ENCODE measurements around the gene CRB1.

Gene CRB1

DNA sequence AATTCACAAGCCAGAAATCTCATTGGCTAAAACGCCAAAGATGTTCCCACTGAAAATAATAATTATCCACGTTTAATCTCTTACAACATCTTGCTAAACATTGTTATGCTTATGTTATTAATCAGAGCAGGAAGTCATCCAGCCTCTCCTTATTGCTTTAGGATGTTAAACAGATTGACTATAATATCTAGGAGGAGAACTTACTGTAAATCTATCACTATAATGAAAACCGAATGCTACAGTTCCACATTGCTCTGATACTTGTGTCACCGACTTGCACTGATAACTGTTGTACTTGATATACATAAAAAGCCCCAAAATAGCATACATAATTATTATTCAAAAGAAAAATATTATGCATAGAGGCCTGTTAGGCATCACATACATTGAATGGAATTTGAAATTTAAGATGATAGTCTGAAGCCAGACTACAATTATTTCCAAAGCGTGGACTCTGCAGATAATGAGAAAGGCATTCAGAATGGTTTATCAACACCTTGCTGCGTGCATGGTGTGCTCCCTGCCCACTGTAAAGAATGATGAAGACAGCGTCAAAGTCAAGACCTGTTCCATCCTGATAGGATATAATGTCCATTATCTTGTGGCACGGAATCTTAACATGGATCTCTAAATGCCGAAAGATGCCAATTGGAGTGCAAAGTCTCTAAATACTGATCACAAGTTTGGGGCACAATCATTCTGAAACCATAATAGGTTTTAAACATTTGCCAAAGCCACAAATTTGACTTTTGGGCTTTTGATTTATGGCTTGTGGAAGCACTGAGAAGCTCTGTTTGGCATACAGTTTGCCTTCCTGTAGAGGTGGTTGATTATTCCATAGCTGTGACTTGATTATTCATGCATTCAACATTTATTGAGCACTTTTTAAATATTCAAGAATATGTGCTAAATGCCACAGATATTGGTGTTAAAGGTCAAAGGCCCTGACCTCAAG is 71.3 kb downstream of the CRB1 start:
- Histone ChIP-seq H3K4me1 (ENCODE audit: control insufficient read depth in 2 of 2, insufficient read depth in 2 of 2, low read length in 2 of 2) (no peaks in the 10 kb centered on the region), H3K27me3 (ENCODE audit: control insufficient read depth in 2 of 2, insufficient read depth in 2 of 2, low read length in 2 of 2) (no peaks in the 10 kb centered on the region), H3K36me3 (ENCODE audit: control insufficient read depth in 2 of 2, insufficient read depth in 2 of 2, low read length in 2 of 2) (no peaks in the 10 kb centered on the region), H3K27ac (ENCODE audit: low read depth in 2 of 2, low read length in 2 of 2) (no peak overlapping the region), H3K9ac (ENCODE audit: low read depth in 1 of 2, low read length in 2 of 2) (no peak overlapping the region), H3K9me3 (ENCODE audit: control insufficient read depth in 2 of 2, low read length in 2 of 2) (no peaks in the 10 kb centered on the region), H3K4me3 (ENCODE audit: low read length in 2 of 2) (no peak overlapping the region)

DNA sequence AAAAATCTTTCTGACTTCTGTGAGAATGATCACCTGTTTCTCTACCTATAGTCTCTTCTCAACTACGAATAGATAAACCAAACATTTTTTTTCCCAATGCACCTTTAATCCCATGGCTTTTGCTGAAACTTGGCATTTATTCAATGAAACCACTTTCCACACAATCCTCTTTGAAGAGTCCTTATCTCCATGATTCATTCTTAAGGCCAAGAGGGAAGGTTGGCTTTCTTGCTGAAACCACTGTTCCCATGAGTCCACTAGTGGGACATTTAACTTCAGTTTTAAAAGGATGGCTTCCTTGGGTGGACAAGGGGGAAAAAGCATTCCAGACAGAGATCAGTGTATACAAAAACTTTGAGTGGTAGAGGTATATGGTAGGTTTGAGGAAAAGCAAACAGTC is 73.6 kb downstream of the CRB1 start:
- Histone ChIP-seq H3K27me3 (ENCODE audit: control insufficient read depth in 2 of 2, insufficient read depth in 2 of 2, low read length in 2 of 2) (no peaks in the 10 kb centered on the region), H3K9ac (ENCODE audit: low read depth in 1 of 2, low read length in 2 of 2) (no peak overlapping the region), H3K27ac (ENCODE audit: low read depth in 2 of 2, low read length in 2 of 2) (no peak overlapping the region), H3K4me1 (ENCODE audit: control insufficient read depth in 2 of 2, insufficient read depth in 2 of 2, low read length in 2 of 2) (no peaks in the 10 kb centered on the region), H3K36me3 (ENCODE audit: control insufficient read depth in 2 of 2, insufficient read depth in 2 of 2, low read length in 2 of 2) (no peaks in the 10 kb centered on the region), H3K4me3 (ENCODE audit: low read length in 2 of 2) (no peak overlapping the region), H3K9me3 (ENCODE audit: control insufficient read depth in 2 of 2, low read length in 2 of 2) (no peaks in the 10 kb centered on the region)

DNA sequence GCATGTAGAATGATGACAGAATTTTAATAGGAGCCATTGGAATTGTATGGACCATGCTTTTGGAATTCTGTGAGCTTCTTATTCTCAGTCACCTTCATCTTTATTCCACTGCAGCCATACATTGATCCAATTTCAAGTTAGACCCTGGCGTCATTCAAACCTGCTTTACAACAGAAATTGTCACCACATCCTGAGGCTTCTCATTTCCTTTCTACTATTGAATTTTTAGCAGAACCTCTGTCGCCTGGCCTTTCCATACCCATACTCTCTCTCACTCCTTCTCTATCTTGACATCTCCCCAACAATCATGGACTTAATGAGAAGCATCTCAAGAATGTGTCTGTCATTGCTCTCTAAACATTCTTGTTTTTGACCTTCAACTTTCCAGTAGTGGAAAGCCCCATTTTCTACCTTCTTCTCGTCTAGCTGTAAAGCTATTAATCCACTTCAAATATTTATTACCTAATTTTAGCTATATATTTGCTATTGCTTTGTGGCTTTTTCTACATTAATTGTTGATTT is 74.1 kb downstream of the CRB1 start:
- no peaks in the 10 kb centered on the region for H3K9me3 ChIP-seq (ENCODE audit: control insufficient read depth in 2 of 2, low read length in 2 of 2)
- no peak overlapping the region for H3K4me3 ChIP-seq (ENCODE audit: low read length in 2 of 2)
- no peaks in the 10 kb centered on the region for H3K36me3 ChIP-seq (ENCODE audit: control insufficient read depth in 2 of 2, insufficient read depth in 2 of 2, low read length in 2 of 2)
- no peaks in the 10 kb centered on the region for H3K27me3 ChIP-seq (ENCODE audit: control insufficient read depth in 2 of 2, insufficient read depth in 2 of 2, low read length in 2 of 2)
- no peak overlapping the region for H3K27ac ChIP-seq (ENCODE audit: low read depth in 2 of 2, low read length in 2 of 2)
- no peaks in the 10 kb centered on the region for H3K4me1 ChIP-seq (ENCODE audit: control insufficient read depth in 2 of 2, insufficient read depth in 2 of 2, low read length in 2 of 2)
- no peak overlapping the region for H3K9ac ChIP-seq (ENCODE audit: low read depth in 1 of 2, low read length in 2 of 2)

DNA sequence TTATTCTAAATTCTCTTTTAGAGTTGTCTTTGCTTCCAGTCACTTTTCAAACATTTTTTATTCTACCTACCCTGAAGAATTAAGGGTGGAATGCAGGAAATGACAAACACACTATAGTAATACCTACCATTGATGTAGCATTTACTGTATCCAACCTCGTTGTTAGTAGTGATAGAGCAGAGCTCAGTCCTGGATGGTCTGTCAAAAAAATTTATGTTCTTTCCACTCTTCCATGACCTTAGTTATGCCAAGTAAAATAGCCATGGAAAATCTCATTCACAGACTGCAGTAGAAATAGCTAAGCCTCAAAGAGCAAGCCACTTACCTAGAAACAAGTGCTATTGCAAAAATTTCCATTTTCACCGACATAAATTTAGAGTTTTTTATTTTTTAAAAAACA is 74.6 kb downstream of the CRB1 start:
- H3K36me3 ChIP-seq (ENCODE audit: control insufficient read depth in 2 of 2, insufficient read depth in 2 of 2, low read length in 2 of 2) = no peaks in the 10 kb centered on the region
- H3K27ac ChIP-seq (ENCODE audit: low read depth in 2 of 2, low read length in 2 of 2) = no peak overlapping the region
- H3K4me3 ChIP-seq (ENCODE audit: low read length in 2 of 2) = no peak overlapping the region
- no peaks in the 10 kb centered on the region for H3K4me1 ChIP-seq (ENCODE audit: control insufficient read depth in 2 of 2, insufficient read depth in 2 of 2, low read length in 2 of 2)
- no peaks in the 10 kb centered on the region for H3K27me3 ChIP-seq (ENCODE audit: control insufficient read depth in 2 of 2, insufficient read depth in 2 of 2, low read length in 2 of 2)
- no peaks in the 10 kb centered on the region for H3K9me3 ChIP-seq (ENCODE audit: control insufficient read depth in 2 of 2, low read length in 2 of 2)
- H3K9ac ChIP-seq (ENCODE audit: low read depth in 1 of 2, low read length in 2 of 2) = no peak overlapping the region

DNA sequence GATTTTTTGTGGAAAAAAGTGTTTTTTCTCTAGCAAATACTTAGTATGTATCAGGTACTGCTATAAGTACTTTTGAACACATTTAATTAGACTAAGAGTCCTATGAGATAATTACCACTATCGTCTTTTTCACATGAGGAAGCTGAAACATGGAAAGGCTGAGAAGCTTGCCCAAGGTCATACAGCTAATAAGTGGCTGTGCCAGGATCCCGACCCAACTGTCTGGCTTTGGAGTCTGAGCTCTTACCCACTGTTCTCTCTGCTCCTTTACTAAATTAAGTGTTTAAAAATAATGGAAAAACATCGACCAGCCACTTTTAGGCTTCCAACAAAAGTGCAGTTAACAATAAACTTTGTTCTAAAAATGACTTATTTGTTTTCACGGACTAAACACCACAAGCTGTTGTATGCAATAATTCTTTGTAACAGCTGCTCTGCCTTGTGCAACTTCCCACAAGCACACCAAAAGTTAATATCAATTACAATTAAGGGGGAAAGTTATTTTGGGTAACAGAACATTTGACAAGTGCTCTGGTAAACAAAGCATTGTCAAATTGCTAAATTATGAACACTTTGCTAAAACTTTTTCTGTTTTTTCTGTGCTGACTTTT is 75.7 kb downstream of the CRB1 start:
- Histone ChIP-seq H3K36me3 (ENCODE audit: control insufficient read depth in 2 of 2, insufficient read depth in 2 of 2, low read length in 2 of 2) (no peaks in the 10 kb centered on the region), H3K9me3 (ENCODE audit: control insufficient read depth in 2 of 2, low read length in 2 of 2) (no peaks in the 10 kb centered on the region), H3K27ac (ENCODE audit: low read depth in 2 of 2, low read length in 2 of 2) (no peak overlapping the region), H3K9ac (ENCODE audit: low read depth in 1 of 2, low read length in 2 of 2) (no peak overlapping the region), H3K27me3 (ENCODE audit: control insufficient read depth in 2 of 2, insufficient read depth in 2 of 2, low read length in 2 of 2) (no peaks in the 10 kb centered on the region), H3K4me1 (ENCODE audit: control insufficient read depth in 2 of 2, insufficient read depth in 2 of 2, low read length in 2 of 2) (no peaks in the 10 kb centered on the region), H3K4me3 (ENCODE audit: low read length in 2 of 2) (no peak overlapping the region)

DNA sequence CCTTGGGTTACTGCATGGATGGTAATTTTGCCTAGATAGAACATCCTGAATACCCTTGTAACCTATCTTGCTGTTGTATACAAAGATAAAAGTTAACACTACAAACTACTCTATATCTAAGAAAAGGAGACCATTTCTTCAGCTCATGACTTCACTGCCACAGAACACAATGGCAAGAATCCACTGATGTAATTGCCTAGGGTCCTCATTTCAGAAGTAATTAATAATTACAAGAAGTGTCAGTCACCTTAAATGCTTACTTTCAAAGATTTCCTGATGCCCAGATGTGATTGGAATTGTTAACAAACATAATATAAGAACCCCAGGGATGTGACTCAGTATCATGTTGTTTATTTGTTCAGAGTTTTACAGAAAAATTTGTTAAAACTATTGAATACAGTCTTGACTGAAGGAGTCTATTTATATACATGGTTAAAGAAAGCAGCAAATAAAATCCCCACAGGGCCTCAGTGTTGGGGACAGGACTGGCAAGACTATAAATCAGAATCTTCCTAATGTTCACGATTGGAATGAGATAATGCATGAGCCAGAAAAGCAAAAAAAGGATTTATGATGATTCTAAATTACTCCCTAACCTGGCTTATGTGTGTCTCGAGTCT is 83.9 kb downstream of the CRB1 start:
- H3K27me3 ChIP-seq (ENCODE audit: control insufficient read depth in 2 of 2, insufficient read depth in 2 of 2, low read length in 2 of 2) = no peaks in the 10 kb centered on the region
- no peak overlapping the region for H3K9ac ChIP-seq (ENCODE audit: low read depth in 1 of 2, low read length in 2 of 2)
- H3K4me3 ChIP-seq (ENCODE audit: low read length in 2 of 2) = no peak overlapping the region
- H3K36me3 ChIP-seq (ENCODE audit: control insufficient read depth in 2 of 2, insufficient read depth in 2 of 2, low read length in 2 of 2) = no peaks in the 10 kb centered on the region
- no peaks in the 10 kb centered on the region for H3K4me1 ChIP-seq (ENCODE audit: control insufficient read depth in 2 of 2, insufficient read depth in 2 of 2, low read length in 2 of 2)
- no peak overlapping the region for H3K27ac ChIP-seq (ENCODE audit: low read depth in 2 of 2, low read length in 2 of 2)
- H3K9me3 ChIP-seq (ENCODE audit: control insufficient read depth in 2 of 2, low read length in 2 of 2) = no peaks in the 10 kb centered on the region

DNA sequence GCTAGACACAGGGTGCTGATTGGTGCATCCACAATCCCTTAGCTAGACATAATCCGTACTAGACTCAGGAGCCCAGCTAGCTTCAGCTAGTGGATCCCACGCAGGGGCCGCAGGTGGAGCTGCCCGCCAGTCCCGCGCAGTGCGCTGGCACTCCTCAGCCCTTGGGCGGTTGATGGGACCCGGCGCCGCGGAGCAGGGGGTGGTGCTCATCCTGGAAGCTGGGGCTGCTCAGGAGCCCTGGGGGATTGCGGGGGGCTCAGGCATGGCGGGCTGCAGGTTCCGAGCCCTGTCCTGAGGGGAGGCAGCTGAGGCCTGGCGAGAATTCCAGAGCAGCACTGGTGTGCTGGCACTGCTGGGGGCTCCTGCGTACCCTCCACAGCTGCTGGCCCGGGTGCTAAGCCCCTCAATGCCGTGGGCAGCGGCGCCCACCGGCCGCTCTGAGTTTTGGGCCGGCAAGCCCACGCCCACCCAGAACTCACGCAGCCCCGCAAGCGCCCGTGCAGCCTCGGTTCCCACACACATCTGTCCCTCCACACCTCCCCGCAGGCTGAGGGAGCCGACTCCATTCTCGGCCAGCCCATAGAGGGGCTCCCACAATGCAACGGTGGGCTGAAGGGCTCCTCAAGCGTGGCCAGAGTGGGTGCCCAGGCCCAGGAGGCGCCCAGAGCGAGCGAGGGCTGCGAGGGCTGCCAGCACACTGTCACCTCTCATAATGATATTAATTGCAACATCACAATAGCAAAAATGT is 87.4 kb downstream of the CRB1 start:
- Histone ChIP-seq H3K9ac (ENCODE audit: low read depth in 1 of 2, low read length in 2 of 2) (no peak overlapping the region), H3K27ac (ENCODE audit: low read depth in 2 of 2, low read length in 2 of 2) (no peak overlapping the region)

DNA sequence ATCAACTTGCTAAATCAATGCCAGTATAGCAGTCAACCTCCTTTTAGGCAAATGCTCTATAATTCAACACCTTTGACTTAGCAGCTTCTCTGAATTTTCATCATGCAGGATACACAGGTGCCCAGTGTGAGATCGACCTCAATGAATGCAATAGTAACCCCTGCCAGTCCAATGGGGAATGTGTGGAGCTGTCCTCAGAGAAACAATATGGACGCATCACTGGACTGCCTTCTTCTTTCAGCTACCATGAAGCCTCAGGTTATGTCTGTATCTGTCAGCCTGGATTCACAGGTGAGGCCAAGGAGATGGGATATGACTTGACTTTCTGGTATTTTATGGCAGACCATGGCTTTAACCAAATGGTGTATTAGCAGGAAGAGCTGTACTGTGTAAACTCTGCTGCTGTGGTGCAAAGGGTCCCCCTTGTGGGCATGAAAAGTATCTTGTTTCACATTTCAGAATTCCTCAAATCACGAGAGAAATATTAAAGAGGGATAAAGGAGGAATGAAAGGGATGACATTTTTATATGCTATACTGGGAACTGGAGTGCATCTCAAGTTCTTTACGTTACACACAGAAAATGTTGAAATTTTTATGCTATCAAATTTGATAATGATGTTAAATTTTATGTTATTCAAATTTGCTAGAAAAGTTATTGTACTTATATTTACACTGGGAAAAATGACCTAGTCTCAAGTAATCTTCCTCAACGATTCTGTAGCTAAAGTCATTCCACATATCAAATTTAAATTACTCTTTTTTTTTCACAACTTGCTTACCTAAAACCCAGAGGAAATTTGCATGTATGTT is 88.9 kb downstream of the CRB1 start:
- no peak overlapping the region for H3K9ac ChIP-seq (ENCODE audit: low read depth in 1 of 2, low read length in 2 of 2)
- H3K9me3 ChIP-seq (ENCODE audit: control insufficient read depth in 2 of 2, low read length in 2 of 2) = no peaks in the 10 kb centered on the region
- no peaks in the 10 kb centered on the region for H3K36me3 ChIP-seq (ENCODE audit: control insufficient read depth in 2 of 2, insufficient read depth in 2 of 2, low read length in 2 of 2)
- no peaks in the 10 kb centered on the region for H3K27me3 ChIP-seq (ENCODE audit: control insufficient read depth in 2 of 2, insufficient read depth in 2 of 2, low read length in 2 of 2)
- H3K4me3 ChIP-seq (ENCODE audit: low read length in 2 of 2) = no peak overlapping the region
- no peak overlapping the region for H3K27ac ChIP-seq (ENCODE audit: low read depth in 2 of 2, low read length in 2 of 2)
- no peaks in the 10 kb centered on the region for H3K4me1 ChIP-seq (ENCODE audit: control insufficient read depth in 2 of 2, insufficient read depth in 2 of 2, low read length in 2 of 2)

More for the DNA sequence above, 87.4 kb downstream of the CRB1 start:
- Histone ChIP-seq H3K36me3 (ENCODE audit: control insufficient read depth in 2 of 2, insufficient read depth in 2 of 2, low read length in 2 of 2) (no peaks in the 10 kb centered on the region), H3K4me1 (ENCODE audit: control insufficient read depth in 2 of 2, insufficient read depth in 2 of 2, low read length in 2 of 2) (no peaks in the 10 kb centered on the region), H3K27me3 (ENCODE audit: control insufficient read depth in 2 of 2, insufficient read depth in 2 of 2, low read length in 2 of 2) (no peaks in the 10 kb centered on the region), H3K4me3 (ENCODE audit: low read length in 2 of 2) (no peak overlapping the region), H3K9me3 (ENCODE audit: control insufficient read depth in 2 of 2, low read length in 2 of 2) (no peaks in the 10 kb centered on the region)

DNA sequence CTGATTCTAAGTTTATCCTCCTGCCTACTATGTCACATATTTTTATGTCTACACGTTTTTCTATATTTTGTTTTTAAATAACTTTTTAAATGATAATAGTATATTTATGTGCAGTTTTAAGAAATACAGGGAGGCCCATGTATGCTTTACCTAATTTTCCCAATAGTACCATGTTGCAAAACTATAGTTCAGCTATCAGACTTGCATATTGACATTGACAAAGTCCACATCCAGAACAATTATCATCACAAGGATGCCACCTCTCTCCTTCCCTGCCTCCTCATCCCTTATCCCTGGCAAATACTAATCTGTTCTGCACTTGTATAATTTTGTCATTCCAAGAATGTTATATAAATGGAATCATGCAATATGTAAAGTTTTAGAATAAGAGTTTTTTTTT is 90.9 kb downstream of the CRB1 start:
- no peaks in the 10 kb centered on the region for H3K4me1 ChIP-seq (ENCODE audit: control insufficient read depth in 2 of 2, insufficient read depth in 2 of 2, low read length in 2 of 2)
- H3K4me3 ChIP-seq (ENCODE audit: low read length in 2 of 2) = no peak overlapping the region
- H3K27ac ChIP-seq (ENCODE audit: low read depth in 2 of 2, low read length in 2 of 2) = no peak overlapping the region
- H3K9ac ChIP-seq (ENCODE audit: low read depth in 1 of 2, low read length in 2 of 2) = no peak overlapping the region
- H3K36me3 ChIP-seq (ENCODE audit: control insufficient read depth in 2 of 2, insufficient read depth in 2 of 2, low read length in 2 of 2) = no peaks in the 10 kb centered on the region
- no peaks in the 10 kb centered on the region for H3K9me3 ChIP-seq (ENCODE audit: control insufficient read depth in 2 of 2, low read length in 2 of 2)
- H3K27me3 ChIP-seq (ENCODE audit: control insufficient read depth in 2 of 2, insufficient read depth in 2 of 2, low read length in 2 of 2) = no peaks in the 10 kb centered on the region
